Neural progenitor cell (in vitro differentiated cells): ENCODE results near the gene CRYM.

Experiments
- CTCF ChIP-seq: fragments of 200-600 bp; sonication (generic); IDR thresholded peaks from 2 replicates; pipeline ENCODE4 v1.5.1; 2017; ENCODE audit warnings: antibody characterized with exemption, mild to moderate bottlenecking
- EZH2 ChIP-seq: fragments of 200-600 bp; sonication (generic); IDR thresholded peaks from 2 replicates; pipeline ENCODE4 v1.6.1; 2017; ENCODE audit warnings: antibody characterized with exemption, mild to moderate bottlenecking, moderate library complexity

GRCh38 chr16:21227866-21228265, 50.2 kb downstream of the CRYM start:
- TF ChIP-seq CTCF (no peak), EZH2 (no peak)
